ENCODE measurements around the gene NFIB.
A peak's percentile ranks its signal among the peaks of the same experiment; 100 is the strongest.

The NFIB gene

DNA sequence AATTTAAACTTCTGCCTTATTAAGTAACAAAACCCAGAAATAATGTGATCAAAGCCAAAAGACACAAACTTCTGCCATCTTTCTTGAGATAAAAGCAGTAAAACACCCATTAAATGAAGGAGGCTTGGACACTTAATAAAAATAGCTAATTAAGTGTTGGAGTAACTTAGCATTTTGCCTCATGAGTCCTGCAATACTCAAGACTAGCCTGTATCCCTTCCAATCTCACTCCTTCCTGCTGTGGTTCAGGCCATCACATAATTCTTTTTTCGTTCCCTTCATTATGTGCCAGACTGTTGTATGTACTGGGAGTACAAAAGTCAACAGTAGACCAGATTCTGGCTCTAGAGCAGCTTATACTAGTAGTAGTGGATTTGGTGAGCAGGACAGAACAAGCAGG lies 250.2 kb downstream of the NFIB start:
- in situ Hi-C loops (cut with HindIII; ENCODE audit: low sequenced_read_pairs) = loop anchor here (25.0 kb wide), 1 partner anchor 626 kb away; no protein-coding TSS in a partner anchor
- no peak overlapping the region for H3K4me3 ChIP-seq (ENCODE audit: low read depth, low read length)
- no peak for DNase-seq (ENCODE audit: low read depth)
- no peak for TF ChIP-seq CTCF (IDR thresholded peaks at IDR 0.05; ENCODE audit: low read depth, low read length, missing control alignments)

- no peak for TF ChIP-seq CTCF (IDR thresholded peaks at IDR 0.05; ENCODE audit: low read depth, low read length, missing control alignments)
- in situ Hi-C loops (cut with HindIII; ENCODE audit: low sequenced_read_pairs) = loop anchor here (25.0 kb wide), 1 partner anchor 625 kb away; no protein-coding TSS in a partner anchor
- peak; percentile 23 for DNase-seq (ENCODE audit: low read depth)
- no peak overlapping the region for H3K4me3 ChIP-seq (ENCODE audit: low read depth, low read length)
These were observed 251.2 kb downstream of the NFIB start for GRCh38 chr9:14062586-14063221.

- no peak for TF ChIP-seq CTCF (IDR thresholded peaks at IDR 0.05; ENCODE audit: low read depth, low read length, missing control alignments)
- in situ Hi-C loops (cut with HindIII; ENCODE audit: low sequenced_read_pairs) = loop anchor here (25.0 kb wide), 1 partner anchor 625 kb away; no protein-coding TSS in a partner anchor
- H3K4me3 ChIP-seq (ENCODE audit: low read depth, low read length) = no peak overlapping the region
- no peak for DNase-seq (ENCODE audit: low read depth)
These were observed 251.9 kb downstream of the NFIB start for GRCh38 chr9:14061936-14062585.

GRCh38 chr9:14058325-14058688 lies 255.6 kb downstream of the NFIB start:
- DNase-seq (ENCODE audit: low read depth) = no peak
- H3K4me3 ChIP-seq (ENCODE audit: low read depth, low read length) = no peak overlapping the region
- in situ Hi-C loops (cut with HindIII; ENCODE audit: low sequenced_read_pairs) = loop anchor here (25.0 kb wide), 1 partner anchor 621 kb away; no protein-coding TSS in a partner anchor
- no peak for TF ChIP-seq CTCF (IDR thresholded peaks at IDR 0.05; ENCODE audit: low read depth, low read length, missing control alignments)

DNA sequence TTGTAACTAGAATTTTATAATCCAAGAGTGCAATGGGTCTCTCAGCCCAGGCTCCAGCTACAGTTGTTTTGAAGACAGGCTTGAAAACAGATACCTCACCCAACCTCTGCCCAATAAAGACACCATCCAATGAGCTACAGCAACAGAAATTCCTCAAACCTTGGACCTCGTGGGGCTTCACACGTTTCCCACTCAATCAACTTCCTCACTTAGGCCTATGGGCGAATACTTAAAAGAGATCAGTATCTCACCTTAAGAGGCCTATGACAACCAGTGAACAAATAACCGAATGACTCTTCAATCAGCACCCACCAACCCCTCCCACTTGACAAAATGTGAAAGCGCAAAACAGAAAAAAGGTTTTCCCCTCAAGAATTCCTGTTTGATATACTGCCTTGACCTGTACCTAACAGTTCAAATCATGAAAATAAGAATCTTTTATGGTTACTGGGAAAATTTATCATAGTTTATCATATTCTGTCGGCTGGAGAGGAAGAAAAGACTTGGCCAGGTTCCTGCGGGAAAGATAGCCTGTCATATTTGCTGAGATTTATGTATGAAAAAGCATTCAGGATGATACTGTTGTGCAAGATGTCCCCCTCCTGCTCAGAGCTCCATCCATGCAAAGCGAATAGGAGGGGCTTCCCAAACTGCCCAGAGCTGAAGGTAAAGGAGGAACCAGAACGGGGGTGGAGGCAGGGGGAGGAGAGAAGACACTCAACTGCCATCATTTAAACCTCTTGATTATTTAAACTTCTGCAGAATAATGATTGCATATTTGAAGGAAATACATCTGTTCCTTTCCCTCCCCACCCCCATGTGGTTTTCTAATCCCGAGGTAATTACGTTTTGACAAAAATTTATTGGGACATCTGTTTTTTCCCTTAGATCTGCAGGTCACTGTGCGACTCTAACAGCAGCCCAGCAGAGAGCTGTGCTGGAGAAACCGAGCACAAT lies 256.3 kb downstream of the NFIB start:
- in situ Hi-C loops (cut with HindIII; ENCODE audit: low sequenced_read_pairs) = loop anchor here (25.0 kb wide), 1 partner anchor 620 kb away; no protein-coding TSS in a partner anchor
- DNase-seq (ENCODE audit: low read depth) = no peak
- H3K4me3 ChIP-seq (ENCODE audit: low read depth, low read length) = no peak overlapping the region
- no peak for TF ChIP-seq CTCF (IDR thresholded peaks at IDR 0.05; ENCODE audit: low read depth, low read length, missing control alignments)

- no peak overlapping the region for H3K4me3 ChIP-seq (ENCODE audit: low read depth, low read length)
- no peak for TF ChIP-seq CTCF (IDR thresholded peaks at IDR 0.05; ENCODE audit: low read depth, low read length, missing control alignments)
- in situ Hi-C loops (cut with HindIII; ENCODE audit: low sequenced_read_pairs) = loop anchor here (25.0 kb wide), 1 partner anchor 619 kb away; no protein-coding TSS in a partner anchor
- no peak for DNase-seq (ENCODE audit: low read depth)
These were observed 257.6 kb downstream of the NFIB start for GRCh38 chr9:14056316-14056861.

Measured in astrocyte of the cerebellum (primary cell).